Measurements from ENCODE around the gene CAP1. TPM values are rescaled to one million over a fixed set of nuclear protein-coding genes. Genes with fewer than 3 reads are reported as not detected.

The CAP1 gene
- total RNA-seq, 3 donors from 2014 or later: 244 to 285 (median 244) TPM

DNA sequence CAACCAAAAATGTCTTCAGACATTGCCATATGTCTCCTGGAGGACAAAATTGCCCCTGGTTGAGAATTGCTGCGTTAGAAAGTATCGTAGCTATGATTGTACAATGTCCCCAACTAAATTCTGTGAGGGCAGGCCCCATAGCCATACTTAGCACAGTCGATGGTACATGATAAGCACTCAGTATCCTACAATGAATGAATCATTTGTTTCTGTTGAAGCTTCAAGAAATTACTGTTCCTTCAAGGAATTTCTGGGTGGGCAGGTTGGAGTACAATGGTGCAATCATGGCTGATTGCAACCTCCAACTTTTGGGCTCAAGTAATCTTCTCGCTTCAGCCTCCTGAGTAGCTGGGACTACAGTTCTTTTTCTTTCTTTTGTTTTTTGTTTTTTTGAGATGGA is 4.7 kb downstream of the CAP1 start:
- TF ChIP-seq, protein P1, sequence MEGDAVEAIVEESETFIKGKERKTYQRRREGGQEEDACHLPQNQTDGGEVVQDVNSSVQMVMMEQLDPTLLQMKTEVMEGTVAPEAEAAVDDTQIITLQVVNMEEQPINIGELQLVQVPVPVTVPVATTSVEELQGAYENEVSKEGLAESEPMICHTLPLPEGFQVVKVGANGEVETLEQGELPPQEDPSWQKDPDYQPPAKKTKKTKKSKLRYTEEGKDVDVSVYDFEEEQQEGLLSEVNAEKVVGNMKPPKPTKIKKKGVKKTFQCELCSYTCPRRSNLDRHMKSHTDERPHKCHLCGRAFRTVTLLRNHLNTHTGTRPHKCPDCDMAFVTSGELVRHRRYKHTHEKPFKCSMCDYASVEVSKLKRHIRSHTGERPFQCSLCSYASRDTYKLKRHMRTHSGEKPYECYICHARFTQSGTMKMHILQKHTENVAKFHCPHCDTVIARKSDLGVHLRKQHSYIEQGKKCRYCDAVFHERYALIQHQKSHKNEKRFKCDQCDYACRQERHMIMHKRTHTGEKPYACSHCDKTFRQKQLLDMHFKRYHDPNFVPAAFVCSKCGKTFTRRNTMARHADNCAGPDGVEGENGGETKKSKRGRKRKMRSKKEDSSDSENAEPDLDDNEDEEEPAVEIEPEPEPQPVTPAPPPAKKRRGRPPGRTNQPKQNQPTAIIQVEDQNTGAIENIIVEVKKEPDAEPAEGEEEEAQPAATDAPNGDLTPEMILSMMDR (IDR thresholded peaks at IDR 0.05): no peak
- no peak for TF ChIP-seq POLR2A (IDR thresholded peaks at IDR 0.05)
- TF ChIP-seq POLR2AphosphoS5 (IDR thresholded peaks at IDR 0.05): no peak
- peaks cover 0 to 15% of the 10 kb centered on the region in 2 donors for H3K4me1 ChIP-seq
- H3K4me3 ChIP-seq: no peak overlapping the region
- H3K27ac ChIP-seq: no peak overlapping the region
- intact Hi-C loops (cut with DNase I; ENCODE audit: low total_unique reads): no loop called here
- DNase-seq (ENCODE audit: low spot score in 2 of 2): no peak
- H3K9me3 ChIP-seq: no peaks in the 10 kb centered on the region
- H3K36me3 ChIP-seq: no peaks in the 10 kb centered on the region
- no peaks in the 10 kb centered on the region for H3K27me3 ChIP-seq

DNA sequence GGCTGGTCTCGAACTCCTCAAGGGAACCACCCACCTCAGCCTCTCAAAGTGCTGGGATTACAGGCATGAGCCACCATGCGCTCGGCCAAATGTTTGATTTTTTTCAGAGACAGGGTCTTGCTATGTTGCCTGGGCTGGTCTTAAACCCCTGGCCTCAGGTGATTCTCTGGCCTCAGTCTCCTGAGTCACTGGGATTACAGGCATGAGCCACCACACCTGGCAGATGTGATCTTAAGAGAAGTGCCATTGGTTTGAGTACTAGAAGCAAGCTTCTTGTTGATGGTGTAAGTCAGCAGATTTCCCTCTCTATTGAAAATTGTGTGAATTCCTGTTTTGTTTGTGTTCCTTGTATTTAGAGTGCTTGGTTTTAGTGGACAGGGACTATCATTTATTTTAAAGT is 5.2 kb downstream of the CAP1 start:
- DNase-seq (ENCODE audit: low spot score in 2 of 2): no peak
- Histone ChIP-seq H3K27ac (peak overlapping the region in 1 of 2 donors; percentile 53), H3K27me3 (no peaks in the 10 kb centered on the region), H3K9me3 (no peaks in the 10 kb centered on the region), H3K4me3 (no peak overlapping the region), H3K36me3 (no peaks in the 10 kb centered on the region), H3K4me1 (peaks cover 0 to 15% of the 10 kb centered on the region in 2 donors)
- TF ChIP-seq, protein P1 (IDR thresholded peaks at IDR 0.05): no peak
- TF ChIP-seq POLR2A (IDR thresholded peaks at IDR 0.05) (no peak), POLR2AphosphoS5 (IDR thresholded peaks at IDR 0.05) (no peak)
- intact Hi-C loops (cut with DNase I; ENCODE audit: low total_unique reads): no loop called here

- no peak overlapping the region for H3K27ac ChIP-seq
Observed at GRCh38 chr1:40047276-40047675, 6.7 kb downstream of the CAP1 start.

GRCh38 chr1:40047769-40048168 is 7.2 kb downstream of the CAP1 start:
- Histone ChIP-seq H3K4me3 (no peak overlapping the region), H3K27me3 (no peaks in the 10 kb centered on the region), H3K4me1 (peaks cover 0 to 1% of the 10 kb centered on the region in 2 donors), H3K36me3 (no peaks in the 10 kb centered on the region), H3K27ac (no peak overlapping the region), H3K9me3 (no peaks in the 10 kb centered on the region)
- TF ChIP-seq, protein P1 (IDR thresholded peaks at IDR 0.05): no peak
- TF ChIP-seq POLR2AphosphoS5 (IDR thresholded peaks at IDR 0.05): no peak
- no peak for TF ChIP-seq POLR2A (IDR thresholded peaks at IDR 0.05)
- no peak for DNase-seq (ENCODE audit: low spot score in 2 of 2)
- intact Hi-C loops (cut with DNase I; ENCODE audit: low total_unique reads): no loop called here

More at GRCh38 chr1:40047276-40047675, 6.7 kb downstream of the CAP1 start:
- H3K27me3 ChIP-seq: no peaks in the 10 kb centered on the region
- H3K4me3 ChIP-seq: no peak overlapping the region
- H3K36me3 ChIP-seq: no peaks in the 10 kb centered on the region
- intact Hi-C loops (cut with DNase I; ENCODE audit: low total_unique reads): no loop called here
- H3K4me1 ChIP-seq: peaks cover 0 to 6% of the 10 kb centered on the region in 2 donors
- DNase-seq (ENCODE audit: low spot score in 2 of 2): no peak
- TF ChIP-seq POLR2A (IDR thresholded peaks at IDR 0.05) (no peak), POLR2AphosphoS5 (IDR thresholded peaks at IDR 0.05) (no peak)
- TF ChIP-seq, protein P1 (IDR thresholded peaks at IDR 0.05): no peak
- no peaks in the 10 kb centered on the region for H3K9me3 ChIP-seq

- intact Hi-C loops (cut with DNase I; ENCODE audit: low total_unique reads): no loop called here
- Histone ChIP-seq H3K4me1 (no peaks in the 10 kb centered on the region), H3K4me3 (no peak overlapping the region)
Observed at GRCh38 chr1:40049725-40050124, 9.2 kb downstream of the CAP1 start.

More at GRCh38 chr1:40049725-40050124, 9.2 kb downstream of the CAP1 start:
- no peaks in the 10 kb centered on the region for H3K27me3 ChIP-seq
- DNase-seq (ENCODE audit: low spot score in 2 of 2): no peak
- H3K36me3 ChIP-seq: no peaks in the 10 kb centered on the region
- no peaks in the 10 kb centered on the region for H3K9me3 ChIP-seq
- H3K27ac ChIP-seq: peak overlapping the region; percentile 48 to 69
- TF ChIP-seq POLR2AphosphoS5 (IDR thresholded peaks at IDR 0.05) (no peak), POLR2A (IDR thresholded peaks at IDR 0.05) (no peak)
- TF ChIP-seq, protein P1 (IDR thresholded peaks at IDR 0.05): no peak
